ENCODE data around the gene ZBTB21.

The ZBTB21 gene

GRCh38 chr21:41948078-41948895 is 61.9 kb downstream of the ZBTB21 start:
- H3K18ac ChIP-seq (ENCODE audit: low read length), result no peak overlapping the region
- peaks cover 6 to 15% of the 10 kb centered on the region in 2 donors for H3K4me1 ChIP-seq (ENCODE audit: control insufficient read depth in 2 of 2, insufficient read depth in 1 of 2, low read depth in 1 of 2, low read length in 2 of 2)
- no peak overlapping the region for H3K14ac ChIP-seq (ENCODE audit: low read length)
- no CpG with 5 or more reads among the region's 9 CpGs for WGBS, 2 donors (ENCODE audit: extremely low coverage in 2 of 2, insufficient read length in 2 of 2, insufficient replicate concordance in 1 of 2)
- no peak overlapping the region for H2AK5ac ChIP-seq (ENCODE audit: low read depth, low read length)
- H3K79me1 ChIP-seq (ENCODE audit: low read depth, low read length), result peaks cover 4% of the 10 kb centered on the region
- no peak overlapping the region for H2AFZ ChIP-seq (ENCODE audit: low read length)
- peaks cover 0 to 12% (median 2%) of the 10 kb centered on the region in 3 experiments for H3K27me3 ChIP-seq (ENCODE audit: control insufficient read depth in 3 of 3, insufficient read depth in 3 of 3, low read depth in 1 of 3, low read length in 3 of 3)
- no peak overlapping the region for H3K27ac ChIP-seq (replicated peaks; ENCODE audit: low read length)
- DNase-seq (ENCODE audit: low spot score), result no peak
- H2BK15ac ChIP-seq (ENCODE audit: low read length), result no peak overlapping the region
- no peak overlapping the region for H2BK12ac ChIP-seq (ENCODE audit: low read length)
- peaks cover 2% of the 10 kb centered on the region in 2 donors for H3K9me3 ChIP-seq (replicated peaks in 1 of 2; ENCODE audit: control insufficient read depth in 2 of 2, insufficient read depth in 1 of 2, low read depth in 1 of 2, low read length in 2 of 2)
- no peak overlapping the region for H3K4me2 ChIP-seq (ENCODE audit: insufficient read depth, low read length, poor library complexity, severe bottlenecking)
- no peak overlapping the region for H3K23ac ChIP-seq (ENCODE audit: low read depth, low read length, poor library complexity)
- no peak overlapping the region for H2BK120ac ChIP-seq (ENCODE audit: low read depth, low read length)
- no peak overlapping the region for H4K91ac ChIP-seq (ENCODE audit: low read depth, low read length, poor library complexity)
- no peak overlapping the region for H3K9ac ChIP-seq (ENCODE audit: low read depth, low read length, poor library complexity)
- H2BK5ac ChIP-seq (ENCODE audit: low read length), result no peak overlapping the region
- no peak overlapping the region for H4K8ac ChIP-seq (ENCODE audit: low read depth, low read length)
- no peak overlapping the region for H3K4me3 ChIP-seq (ENCODE audit: low read length in 2 of 2)
- no peaks in the 10 kb centered on the region for H3K36me3 ChIP-seq (replicated peaks in 1 of 2; ENCODE audit: control insufficient read depth in 2 of 2, insufficient read depth in 2 of 2, low read length in 2 of 2)
- H3K4ac ChIP-seq (ENCODE audit: low read length), result no peak overlapping the region

- H3K14ac ChIP-seq (ENCODE audit: low read length), result no peak overlapping the region
- H3K9me3 ChIP-seq (replicated peaks in 1 of 2; ENCODE audit: control insufficient read depth in 2 of 2, insufficient read depth in 1 of 2, low read depth in 1 of 2, low read length in 2 of 2), result peaks cover 2% of the 10 kb centered on the region in 2 donors
- no peaks in the 10 kb centered on the region for H3K27me3 ChIP-seq (ENCODE audit: control insufficient read depth in 3 of 3, insufficient read depth in 3 of 3, low read depth in 1 of 3, low read length in 3 of 3)
- no peak overlapping the region for H2AFZ ChIP-seq (ENCODE audit: low read length)
- H3K9ac ChIP-seq (ENCODE audit: low read depth, low read length, poor library complexity), result no peak overlapping the region
- H2BK120ac ChIP-seq (ENCODE audit: low read depth, low read length), result no peak overlapping the region
- no peaks in the 10 kb centered on the region for H3K36me3 ChIP-seq (replicated peaks in 1 of 2; ENCODE audit: control insufficient read depth in 2 of 2, insufficient read depth in 2 of 2, low read length in 2 of 2)
- H3K4ac ChIP-seq (ENCODE audit: low read length), result no peak overlapping the region
- no peak overlapping the region for H3K23ac ChIP-seq (ENCODE audit: low read depth, low read length, poor library complexity)
- no peak overlapping the region for H4K8ac ChIP-seq (ENCODE audit: low read depth, low read length)
- H3K4me3 ChIP-seq (ENCODE audit: low read length in 2 of 2), result peak overlapping the region in 1 of 2 donors; percentile 10
- peaks cover 0 to 8% of the 10 kb centered on the region in 2 donors for H3K4me1 ChIP-seq (ENCODE audit: control insufficient read depth in 2 of 2, insufficient read depth in 1 of 2, low read depth in 1 of 2, low read length in 2 of 2)
- no peak for DNase-seq (ENCODE audit: low spot score)
- no peak overlapping the region for H4K91ac ChIP-seq (ENCODE audit: low read depth, low read length, poor library complexity)
- no CpG with 5 or more reads among the region's 8 CpGs for WGBS, 2 donors (ENCODE audit: extremely low coverage in 2 of 2, insufficient read length in 2 of 2, insufficient replicate concordance in 1 of 2)
- H3K18ac ChIP-seq (ENCODE audit: low read length), result no peak overlapping the region
- no peak overlapping the region for H2BK12ac ChIP-seq (ENCODE audit: low read length)
- H3K27ac ChIP-seq (replicated peaks; ENCODE audit: low read length), result no peak overlapping the region
- no peak overlapping the region for H2BK5ac ChIP-seq (ENCODE audit: low read length)
- H3K4me2 ChIP-seq (ENCODE audit: insufficient read depth, low read length, poor library complexity, severe bottlenecking), result no peak overlapping the region
- no peak overlapping the region for H2BK15ac ChIP-seq (ENCODE audit: low read length)
- no peak overlapping the region for H2AK5ac ChIP-seq (ENCODE audit: low read depth, low read length)
- peaks cover 4% of the 10 kb centered on the region for H3K79me1 ChIP-seq (ENCODE audit: low read depth, low read length)
Observed at GRCh38 chr21:41945982-41946381, 64.2 kb downstream of the ZBTB21 start.

GRCh38 chr21:41943851-41944250 is 66.3 kb downstream of the ZBTB21 start:
- Histone ChIP-seq H2AFZ (ENCODE audit: low read length) (no peak overlapping the region), H3K36me3 (replicated peaks in 1 of 2; ENCODE audit: control insufficient read depth in 2 of 2, insufficient read depth in 2 of 2, low read length in 2 of 2) (peaks cover 0 to 3% of the 10 kb centered on the region in 2 donors), H3K23ac (ENCODE audit: low read depth, low read length, poor library complexity) (no peak overlapping the region), H2BK12ac (ENCODE audit: low read length) (no peak overlapping the region), H2AK5ac (ENCODE audit: low read depth, low read length) (no peak overlapping the region), H3K79me1 (ENCODE audit: low read depth, low read length) (peaks cover 2% of the 10 kb centered on the region), H3K4me1 (ENCODE audit: control insufficient read depth in 2 of 2, insufficient read depth in 1 of 2, low read depth in 1 of 2, low read length in 2 of 2) (no peaks in the 10 kb centered on the region), H2BK5ac (ENCODE audit: low read length) (no peak overlapping the region), H3K4ac (ENCODE audit: low read length) (no peak overlapping the region), H3K9ac (ENCODE audit: low read depth, low read length, poor library complexity) (no peak overlapping the region), H2BK15ac (ENCODE audit: low read length) (no peak overlapping the region), H3K14ac (ENCODE audit: low read length) (peak overlapping the region; percentile 63), H3K9me3 (replicated peaks in 1 of 2; ENCODE audit: control insufficient read depth in 2 of 2, insufficient read depth in 1 of 2, low read depth in 1 of 2, low read length in 2 of 2) (peaks cover 2% of the 10 kb centered on the region in 2 donors), H3K4me3 (ENCODE audit: low read length in 2 of 2) (no peak overlapping the region), H3K4me2 (ENCODE audit: insufficient read depth, low read length, poor library complexity, severe bottlenecking) (no peak overlapping the region), H3K27ac (replicated peaks; ENCODE audit: low read length) (no peak overlapping the region), H4K91ac (ENCODE audit: low read depth, low read length, poor library complexity) (no peak overlapping the region), H3K27me3 (ENCODE audit: control insufficient read depth in 3 of 3, insufficient read depth in 3 of 3, low read depth in 1 of 3, low read length in 3 of 3) (no peaks in the 10 kb centered on the region), H2BK120ac (ENCODE audit: low read depth, low read length) (no peak overlapping the region), H3K18ac (ENCODE audit: low read length) (peak overlapping the region; percentile 25), H4K8ac (ENCODE audit: low read depth, low read length) (no peak overlapping the region)
- WGBS, 2 donors (ENCODE audit: extremely low coverage in 2 of 2, insufficient read length in 2 of 2, insufficient replicate concordance in 1 of 2), result no CpG with 5 or more reads among the region's 10 CpGs
- no peak for DNase-seq (ENCODE audit: low spot score)

- Histone ChIP-seq H3K4me2 (ENCODE audit: insufficient read depth, low read length, poor library complexity, severe bottlenecking) (no peak overlapping the region), H3K23ac (ENCODE audit: low read depth, low read length, poor library complexity) (no peak overlapping the region), H4K91ac (ENCODE audit: low read depth, low read length, poor library complexity) (no peak overlapping the region), H2AFZ (ENCODE audit: low read length) (no peak overlapping the region), H2BK120ac (ENCODE audit: low read depth, low read length) (no peak overlapping the region), H3K27me3 (ENCODE audit: control insufficient read depth in 3 of 3, insufficient read depth in 3 of 3, low read depth in 1 of 3, low read length in 3 of 3) (no peaks in the 10 kb centered on the region), H2BK5ac (ENCODE audit: low read length) (no peak overlapping the region), H3K4ac (ENCODE audit: low read length) (no peak overlapping the region), H3K4me1 (ENCODE audit: control insufficient read depth in 2 of 2, insufficient read depth in 1 of 2, low read depth in 1 of 2, low read length in 2 of 2) (no peaks in the 10 kb centered on the region), H3K9me3 (replicated peaks in 1 of 2; ENCODE audit: control insufficient read depth in 2 of 2, insufficient read depth in 1 of 2, low read depth in 1 of 2, low read length in 2 of 2) (peaks cover 2% of the 10 kb centered on the region in 2 donors), H2AK5ac (ENCODE audit: low read depth, low read length) (no peak overlapping the region), H2BK12ac (ENCODE audit: low read length) (no peak overlapping the region), H3K36me3 (replicated peaks in 1 of 2; ENCODE audit: control insufficient read depth in 2 of 2, insufficient read depth in 2 of 2, low read length in 2 of 2) (peaks cover 0 to 3% of the 10 kb centered on the region in 2 donors), H3K14ac (ENCODE audit: low read length) (no peak overlapping the region), H3K4me3 (ENCODE audit: low read length in 2 of 2) (no peak overlapping the region), H3K9ac (ENCODE audit: low read depth, low read length, poor library complexity) (no peak overlapping the region), H3K27ac (replicated peaks; ENCODE audit: low read length) (no peak overlapping the region), H4K8ac (ENCODE audit: low read depth, low read length) (no peak overlapping the region), H3K79me1 (ENCODE audit: low read depth, low read length) (no peaks in the 10 kb centered on the region), H2BK15ac (ENCODE audit: low read length) (no peak overlapping the region), H3K18ac (ENCODE audit: low read length) (no peak overlapping the region)
- no CpG with 5 or more reads among the region's 9 CpGs for WGBS, 2 donors (ENCODE audit: extremely low coverage in 2 of 2, insufficient read length in 2 of 2, insufficient replicate concordance in 1 of 2)
- DNase-seq (ENCODE audit: low spot score), result no peak
Observed at GRCh38 chr21:41942457-41942856, 67.7 kb downstream of the ZBTB21 start.

Data from neuronal stem cell (in vitro differentiated cells).